PC-9 (cell line): Measurements from ENCODE around the gene GPR26. TPM values are rescaled to one million over a fixed set of nuclear protein-coding genes. Genes with fewer than 3 reads are reported as not detected.

ENCODE experiments used
- BruUV-seq: library from RNA; stranded (reverse); fragments of 400-500 nt; replicated peaks from 2 replicates; lab custom pipeline; 2021; lab: Mats Ljungman, UMichigan
- CTCF ChIA-PET: fragments of 300-600 bp; sonication (Branson Sonifier 250); formaldehyde crosslinking; loops from one replicate; lab custom pipeline; 2022; ENCODE audit warnings: antibody characterized with exemption; lab: Charles Lee
- POLR2A ChIA-PET: fragments of 300-600 bp; sonication (Branson Sonifier 250); formaldehyde crosslinking; loops from one replicate; lab custom pipeline; 2022; ENCODE audit warnings: antibody characterized with exemption; ENCODE audit not compliant: unreplicated experiment; lab: Charles Lee
- DNase-seq, 2 experiments: peaks; one replicate each; pipeline versions ENCODE4 v3.0.0 to v3.0.0-alpha.2; 2015 to 2022; ENCODE audit warnings: mixed read lengths in 1 of 2
- H2AFZ ChIP-seq: fragments of 200-600 bp; sonication (generic); 2 replicates; pipeline ENCODE4 v1.8.1; 2017; ENCODE audit warnings: antibody characterized with exemption
- H3F3A ChIP-seq: fragments of 200-600 bp; sonication (generic); 2 replicates; pipeline ENCODE4 v1.8.1; 2017; ENCODE audit warnings: antibody characterized with exemption, mild to moderate bottlenecking, low read depth; ENCODE audit not compliant: insufficient read depth
- H3K27ac ChIP-seq: fragments of 200-600 bp; sonication (generic); 2 replicates; pipeline ENCODE4 v1.6.1; 2016; ENCODE audit warnings: mixed run types
- H3K27me3 ChIP-seq: fragments of 200-600 bp; sonication (generic); 2 replicates; pipeline ENCODE4 v1.6.1; 2016; ENCODE audit warnings: low read depth, mixed run types; ENCODE audit not compliant: insufficient read depth
- H3K36me3 ChIP-seq: fragments of 200-600 bp; sonication (generic); 2 replicates; pipeline ENCODE4 v1.6.1; 2016; ENCODE audit warnings: low read depth, mixed run types
- H3K4me1 ChIP-seq: fragments of 200-600 bp; sonication (generic); replicated peaks from 2 replicates; pipeline ENCODE4 v1.6.1; 2016; ENCODE audit warnings: mixed run types; ENCODE audit not compliant: insufficient read depth
- H3K4me2 ChIP-seq: fragments of 200-600 bp; sonication (generic); 2 replicates; pipeline ENCODE4 v1.6.1; 2017; ENCODE audit warnings: mixed run types
- H3K4me3 ChIP-seq: fragments of 200-600 bp; sonication (generic); 2 replicates; pipeline ENCODE4 v1.6.1; 2016; ENCODE audit warnings: mixed run types
- H3K79me2 ChIP-seq: fragments of 200-600 bp; sonication (generic); 2 replicates; pipeline ENCODE4 v1.6.1; 2017; ENCODE audit warnings: low read depth, mixed run types
- H3K9me2 ChIP-seq: fragments of 200-600 bp; sonication (generic); 2 replicates; pipeline ENCODE4 v1.8.1; 2017; ENCODE audit warnings: mild to moderate bottlenecking; ENCODE audit not compliant: insufficient read depth
- H3K9me3 ChIP-seq: fragments of 200-600 bp; sonication (generic); 2 replicates; pipeline ENCODE4 v1.8.1; 2016; ENCODE audit warnings: low read depth; ENCODE audit not compliant: insufficient read depth
- H4K20me1 ChIP-seq: fragments of 200-600 bp; sonication (generic); 2 replicates; pipeline ENCODE4 v1.8.1; 2017; ENCODE audit not compliant: insufficient read depth
- EZH2 ChIP-seq: fragments of 200-600 bp; sonication (generic); IDR thresholded peaks from 2 replicates; pipeline ENCODE4 v1.8.0; 2017; ENCODE audit warnings: antibody characterized with exemption, low read depth
- intact Hi-C: fragments of 100-400 bp; cut with micrococcal nuclease; formaldehyde crosslinking; loops from one replicate; pipeline ENCODE4 v1.10.0; 2022; ENCODE audit not compliant: unreplicated experiment
- total RNA-seq: library from RNA; stranded (reverse); gene quantifications from 2 replicates; pipeline ENCODE4 v1.2.3, GENCODE V29; 2021
- TF ChIP-seq, protein P1 (sequence below): fragments of 200-600 bp; sonication (generic); conservative IDR thresholded peaks from 2 replicates; pipeline ENCODE4 v1.6.1; 2017; ENCODE audit warnings: mixed run types, antibody characterized with exemption, mild to moderate bottlenecking, moderate library complexity

GPR26 gene
- total RNA-seq, 1 experiment from 2014 or later: not detected

- CTCF ChIA-PET: no interaction called here
Measured at GRCh38 chr10:123678376-123678775, 12.2 kb downstream of the GPR26 start.

DNA sequence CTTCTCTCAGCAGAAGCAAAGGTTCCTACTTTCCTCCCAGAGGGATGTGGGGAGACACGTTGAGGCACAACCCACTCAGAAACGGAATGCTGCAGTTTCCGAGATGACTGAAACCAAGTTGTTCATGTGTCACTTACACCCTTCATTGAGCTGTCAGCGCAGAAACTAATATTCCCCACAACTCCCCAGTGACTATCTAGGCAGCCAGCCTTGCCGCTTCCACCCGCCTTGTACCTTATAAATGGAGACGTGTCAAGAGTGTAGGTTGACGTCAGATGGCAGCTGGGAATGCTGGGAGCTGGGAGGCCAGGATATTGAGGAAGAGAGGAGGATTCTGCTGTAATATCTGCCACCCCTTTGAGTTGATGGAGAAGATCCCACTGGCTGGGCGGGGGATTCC is 15.1 kb downstream of the GPR26 start:
- Histone ChIP-seq H3K36me3 (no peaks in the 10 kb centered on the region), H3K27me3 (peaks cover 39% of the 10 kb centered on the region), H4K20me1 (no peaks in the 10 kb centered on the region), H3K4me3 (no peak overlapping the region), H2AFZ (no peak overlapping the region), H3K9me3 (no peaks in the 10 kb centered on the region), H3K4me1 (no peaks in the 10 kb centered on the region), H3K9me2 (no peaks in the 10 kb centered on the region), H3K79me2 (no peaks in the 10 kb centered on the region), H3K27ac (no peak overlapping the region), H3F3A (no peaks in the 10 kb centered on the region), H3K4me2 (no peak overlapping the region)
- ChIA-PET CTCF (no interaction called here), POLR2A (no interaction called here)
- BruUV-seq: no TSS peak
- TF ChIP-seq EZH2: no peak
- TF ChIP-seq, protein P1, sequence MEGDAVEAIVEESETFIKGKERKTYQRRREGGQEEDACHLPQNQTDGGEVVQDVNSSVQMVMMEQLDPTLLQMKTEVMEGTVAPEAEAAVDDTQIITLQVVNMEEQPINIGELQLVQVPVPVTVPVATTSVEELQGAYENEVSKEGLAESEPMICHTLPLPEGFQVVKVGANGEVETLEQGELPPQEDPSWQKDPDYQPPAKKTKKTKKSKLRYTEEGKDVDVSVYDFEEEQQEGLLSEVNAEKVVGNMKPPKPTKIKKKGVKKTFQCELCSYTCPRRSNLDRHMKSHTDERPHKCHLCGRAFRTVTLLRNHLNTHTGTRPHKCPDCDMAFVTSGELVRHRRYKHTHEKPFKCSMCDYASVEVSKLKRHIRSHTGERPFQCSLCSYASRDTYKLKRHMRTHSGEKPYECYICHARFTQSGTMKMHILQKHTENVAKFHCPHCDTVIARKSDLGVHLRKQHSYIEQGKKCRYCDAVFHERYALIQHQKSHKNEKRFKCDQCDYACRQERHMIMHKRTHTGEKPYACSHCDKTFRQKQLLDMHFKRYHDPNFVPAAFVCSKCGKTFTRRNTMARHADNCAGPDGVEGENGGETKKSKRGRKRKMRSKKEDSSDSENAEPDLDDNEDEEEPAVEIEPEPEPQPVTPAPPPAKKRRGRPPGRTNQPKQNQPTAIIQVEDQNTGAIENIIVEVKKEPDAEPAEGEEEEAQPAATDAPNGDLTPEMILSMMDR: no peak
- intact Hi-C loops: no loop called here
- DNase-seq: no peak

More at GRCh38 chr10:123678376-123678775, 12.2 kb downstream of the GPR26 start:
- Histone ChIP-seq H3K9me3 (no peaks in the 10 kb centered on the region), H2AFZ (no peak overlapping the region), H3K36me3 (no peaks in the 10 kb centered on the region), H3K4me2 (no peak overlapping the region), H3K9me2 (no peaks in the 10 kb centered on the region), H3K27me3 (peaks cover 20% of the 10 kb centered on the region; the same call in 1 of the 2 replicates), H3K4me3 (no peak overlapping the region), H3K4me1 (no peaks in the 10 kb centered on the region), H4K20me1 (no peaks in the 10 kb centered on the region), H3K27ac (no peak overlapping the region), H3K79me2 (no peaks in the 10 kb centered on the region), H3F3A (no peaks in the 10 kb centered on the region)
- POLR2A ChIA-PET: no interaction called here
- no peak for DNase-seq
- BruUV-seq: no TSS peak
- intact Hi-C loops: no loop called here
- no peak for TF ChIP-seq EZH2
- TF ChIP-seq, protein P1: no peak

DNA sequence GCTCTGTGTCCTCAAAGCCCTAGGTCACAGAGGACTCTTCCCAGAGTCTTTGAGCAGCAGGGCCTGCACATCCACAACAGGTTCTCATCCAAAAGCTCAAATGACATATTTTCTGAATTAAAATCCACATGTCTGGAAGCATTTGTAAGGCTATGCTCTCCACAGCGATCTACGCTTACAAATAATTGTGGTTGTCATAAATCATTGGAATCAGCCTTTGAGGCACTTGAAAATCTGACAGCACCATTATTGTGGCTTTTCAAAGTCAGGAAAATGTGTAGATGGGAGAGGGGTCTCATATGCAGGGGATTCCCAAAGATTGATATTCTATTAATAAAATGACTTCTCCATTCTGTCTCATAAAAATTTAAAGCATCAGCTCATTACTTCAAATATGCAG is 16.3 kb downstream of the GPR26 start:
- DNase-seq: no peak
- Histone ChIP-seq H2AFZ (no peak overlapping the region), H3K4me2 (no peak overlapping the region), H3K79me2 (no peaks in the 10 kb centered on the region), H3K27ac (no peak overlapping the region), H3F3A (no peaks in the 10 kb centered on the region), H3K27me3 (peaks cover 51% of the 10 kb centered on the region), H3K9me2 (no peaks in the 10 kb centered on the region), H3K4me3 (no peak overlapping the region), H3K36me3 (no peaks in the 10 kb centered on the region), H3K9me3 (no peaks in the 10 kb centered on the region), H4K20me1 (no peaks in the 10 kb centered on the region), H3K4me1 (no peaks in the 10 kb centered on the region)
- ChIA-PET POLR2A (no interaction called here), CTCF (no interaction called here)
- no TSS peak for BruUV-seq
- intact Hi-C loops: no loop called here
- TF ChIP-seq, protein P1: no peak
- TF ChIP-seq EZH2: no peak
